NCI-H1092 treated with DMSO at 0.1 percent for 48 hours (cell line): Measurements from ENCODE around the gene ANKRD22.

Source experiments
- DNase-seq: peaks from one replicate; lab custom pipeline; 2025; lab: John Stamatoyannopoulos, UW

ANKRD22 gene

GRCh38 chr10:88800152-88801125 is 51.2 kb downstream of the ANKRD22 start:
- DNase-seq, result no peak

DNA sequence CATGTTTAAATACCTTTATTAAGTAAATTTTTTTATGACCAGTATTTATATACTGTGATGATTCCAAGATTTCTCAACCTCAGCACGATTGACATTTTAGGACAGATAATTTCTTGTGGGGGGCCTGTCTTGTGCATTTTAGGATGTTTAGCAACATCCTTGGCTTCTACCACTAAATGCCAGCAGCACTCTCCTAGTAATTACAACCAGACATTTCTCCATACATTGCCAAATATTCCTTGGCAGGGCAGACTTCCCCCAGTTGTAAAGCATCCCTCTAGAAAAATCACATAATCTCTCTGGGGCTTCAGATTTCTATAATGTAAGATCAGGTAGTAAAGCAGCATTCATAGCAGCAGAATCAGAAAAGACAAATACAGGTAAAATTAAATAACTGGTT is 56.9 kb downstream of the ANKRD22 start:
- DNase-seq, result no peak

GRCh38 chr10:88793712-88794299 is 57.8 kb downstream of the ANKRD22 start:
- no peak for DNase-seq

GRCh38 chr10:88792661-88793060 is 59.0 kb downstream of the ANKRD22 start:
- no peak for DNase-seq

GRCh38 chr10:88791924-88792323 is 59.7 kb downstream of the ANKRD22 start:
- DNase-seq, result no peak

GRCh38 chr10:88788924-88789323 is 62.7 kb downstream of the ANKRD22 start:
- no peak for DNase-seq

GRCh38 chr10:88787463-88787862 is 64.2 kb downstream of the ANKRD22 start:
- no peak for DNase-seq

- DNase-seq, result no peak
Measured at GRCh38 chr10:88786032-88786770, 65.4 kb downstream of the ANKRD22 start.

- no peak for DNase-seq
Measured at GRCh38 chr10:88783724-88784123, 67.9 kb downstream of the ANKRD22 start.

DNA sequence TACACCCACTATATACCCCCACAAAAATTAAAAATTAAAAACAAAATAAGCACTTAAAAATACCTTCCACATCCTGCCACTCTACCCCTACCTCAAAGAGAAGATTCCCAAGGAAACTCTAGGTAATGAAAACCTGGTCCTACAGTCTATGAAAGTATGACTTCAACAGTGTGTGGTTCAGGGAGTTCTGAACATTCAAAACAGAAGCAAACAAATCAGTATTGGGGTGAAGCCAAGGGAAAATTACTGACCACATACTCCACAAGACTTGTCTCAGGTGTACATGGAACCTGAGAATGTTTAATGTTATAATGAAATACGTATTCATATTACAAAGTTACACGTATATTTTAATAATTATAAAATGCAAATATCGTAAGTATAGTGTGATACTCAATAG is 69.4 kb downstream of the ANKRD22 start:
- no peak for DNase-seq

DNA sequence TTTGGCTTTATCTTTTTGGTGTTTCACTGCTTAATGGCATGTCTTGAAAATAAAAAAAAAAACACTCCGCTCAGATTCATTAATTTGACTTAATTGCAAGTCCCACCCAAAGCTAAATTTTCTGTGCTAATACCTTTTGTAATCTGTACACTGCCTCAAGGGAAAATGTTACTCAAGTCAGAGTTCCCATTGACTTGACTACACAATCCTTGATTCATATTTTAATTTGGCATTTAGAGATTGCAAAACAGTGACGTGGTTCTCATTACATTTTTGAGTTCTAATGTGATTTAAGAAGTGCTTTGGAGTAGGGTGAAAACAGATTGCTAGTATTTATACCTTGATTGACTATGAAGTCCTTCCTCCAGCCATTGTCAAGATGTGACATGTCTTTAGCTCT is 70.4 kb downstream of the ANKRD22 start:
- no peak for DNase-seq
